Mesodermal cell (in vitro differentiated cells): Measurements from ENCODE around the gene PGBD5. TPM values are rescaled to one million over a fixed set of nuclear protein-coding genes. Genes with fewer than 3 reads are reported as not detected.
"Not testable (repeated sequence)": the region's sequence is repeated elsewhere in the genome, so short reads cannot be mapped to it uniquely, and the experiment has no call there.

Experiments
- H3K27ac ChIP-seq: 2 replicates; pipeline ENCODE4 v1.7.0; 2013; ENCODE audit warnings: mild to moderate bottlenecking, low read depth, low read length, moderate library complexity; ENCODE audit not compliant: severe bottlenecking
- H3K36me3 ChIP-seq: 2 replicates; pipeline ENCODE4 v1.7.1; 2013; ENCODE audit warnings: mild to moderate bottlenecking, low read length, moderate library complexity; ENCODE audit not compliant: control insufficient read depth, insufficient read depth
- H3K4me1 ChIP-seq: one replicate; pipeline ENCODE4 v1.7.1; 2013; ENCODE audit warnings: mild to moderate bottlenecking, low read length; ENCODE audit not compliant: insufficient read depth, control insufficient read depth, poor library complexity, severe bottlenecking
- H3K4me3 ChIP-seq: 2 replicates; pipeline ENCODE4 v1.7.0; 2013; ENCODE audit warnings: low read length, control low read depth, mild to moderate bottlenecking; ENCODE audit not compliant: insufficient read depth, poor library complexity, severe bottlenecking; ENCODE audit errors: extremely low read depth
- H3K9me3 ChIP-seq: 2 replicates; pipeline ENCODE4 v1.7.1; 2013; ENCODE audit warnings: mild to moderate bottlenecking, low read length, moderate library complexity; ENCODE audit not compliant: control insufficient read depth
- WGBS, 2 experiments: methylation state at CpG; one replicate each; pipeline ENCODE4 v1.1.5; 2013; ENCODE audit warnings: missing lambda C conversion rate in 2 of 2; ENCODE audit not compliant: insufficient coverage in 2 of 2; 5-methylcytosine and 5-hydroxymethylcytosine counted together
- polyA plus RNA-seq, 2 experiments: library from polyadenylated mRNA; stranded (reverse); fragments of 50-300 nt; gene quantifications; one replicate each; pipeline ENCODE4 v1.2.3, GENCODE V29; 2013

PGBD5 gene, protein sequence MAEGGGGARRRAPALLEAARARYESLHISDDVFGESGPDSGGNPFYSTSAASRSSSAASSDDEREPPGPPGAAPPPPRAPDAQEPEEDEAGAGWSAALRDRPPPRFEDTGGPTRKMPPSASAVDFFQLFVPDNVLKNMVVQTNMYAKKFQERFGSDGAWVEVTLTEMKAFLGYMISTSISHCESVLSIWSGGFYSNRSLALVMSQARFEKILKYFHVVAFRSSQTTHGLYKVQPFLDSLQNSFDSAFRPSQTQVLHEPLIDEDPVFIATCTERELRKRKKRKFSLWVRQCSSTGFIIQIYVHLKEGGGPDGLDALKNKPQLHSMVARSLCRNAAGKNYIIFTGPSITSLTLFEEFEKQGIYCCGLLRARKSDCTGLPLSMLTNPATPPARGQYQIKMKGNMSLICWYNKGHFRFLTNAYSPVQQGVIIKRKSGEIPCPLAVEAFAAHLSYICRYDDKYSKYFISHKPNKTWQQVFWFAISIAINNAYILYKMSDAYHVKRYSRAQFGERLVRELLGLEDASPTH
- polyA plus RNA-seq (2013, experiment 1 of 2): 1.7 TPM
- 1.8 TPM for polyA plus RNA-seq (2013, experiment 2 of 2)

DNA sequence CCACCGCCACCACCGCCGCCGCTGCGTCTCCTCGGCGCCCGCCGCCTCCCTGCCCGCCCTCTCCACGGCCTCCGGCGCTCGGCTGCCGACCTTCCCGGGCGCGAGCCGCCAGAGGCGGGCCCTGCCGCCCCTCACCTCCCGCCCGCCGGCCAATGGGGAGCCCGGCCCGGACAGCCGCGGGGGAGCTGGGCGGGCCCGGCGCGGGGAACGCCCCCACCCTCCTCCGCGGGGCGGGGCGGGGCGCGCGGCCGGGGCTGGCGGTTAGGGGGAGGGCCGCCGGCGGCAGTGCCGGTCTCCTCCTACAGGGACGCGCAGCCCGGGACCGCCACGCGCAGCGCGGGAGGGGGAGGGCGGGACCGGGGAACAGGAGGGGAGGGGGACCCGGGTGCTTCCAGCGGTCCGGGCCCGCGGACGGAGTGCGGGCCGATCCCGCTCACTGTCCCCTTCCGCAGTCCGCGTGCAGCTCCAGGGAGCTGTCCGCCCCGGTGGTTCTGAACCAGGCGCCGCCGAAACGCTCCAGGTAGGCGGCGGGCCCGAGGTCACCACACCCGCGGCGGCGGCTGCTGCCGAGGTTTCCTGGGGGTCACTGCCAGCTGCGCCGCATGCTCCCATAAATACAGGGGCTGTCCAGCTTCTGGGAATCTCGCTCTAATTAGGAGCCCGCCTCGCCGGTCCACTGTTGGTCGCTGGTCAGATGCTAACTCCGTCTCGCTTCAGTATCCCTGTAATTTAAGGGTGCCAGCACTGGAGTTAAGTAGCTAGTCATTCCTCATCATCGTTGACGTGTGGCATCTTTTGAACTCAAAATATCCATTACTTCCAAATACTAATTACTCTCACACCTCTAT lies at the start of gene PGBD5:
PGBD5 (minus strand) TSS at position 87 of the 848 bp plus-strand sequence. CDS start 404 bp downstream, outside the sequence.
- peaks cover 11% of the 10 kb centered on the region for H3K4me1 ChIP-seq
- no peaks in the 10 kb centered on the region for H3K9me3 ChIP-seq
- H3K4me3 ChIP-seq: peak within 1 kb of the TSS; percentile 38
- WGBS, 2 experiments: 1 to 3% methylated on average over 47 to 60 of the region's 93 CpGs
- H3K36me3 ChIP-seq: no peaks in the 10 kb centered on the region
- no peak within 1 kb of the TSS for H3K27ac ChIP-seq

DNA sequence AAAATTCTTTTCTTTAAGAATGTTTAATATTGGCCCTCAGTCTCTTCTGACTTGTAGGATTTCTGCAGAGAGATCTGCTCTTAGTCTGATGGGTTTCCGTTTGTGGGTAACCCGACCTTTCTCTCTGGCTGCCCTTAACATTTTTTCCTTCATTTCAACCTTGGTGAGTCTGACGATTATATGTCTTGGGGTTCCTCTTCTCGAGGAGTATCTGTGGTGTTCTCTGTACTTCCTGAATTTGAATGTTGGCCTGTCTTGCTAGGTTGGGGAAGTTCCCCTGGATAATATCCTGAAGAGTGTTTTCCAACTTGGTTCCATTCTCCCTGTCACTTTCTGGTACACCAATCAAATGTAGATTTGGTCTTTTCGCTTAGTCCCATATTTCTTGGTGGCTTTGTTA lies 48.8 kb upstream of the PGBD5 start:
- not testable (repeated sequence) for H3K27ac ChIP-seq

GRCh38 chr1:230470750-230471149 lies 44.6 kb upstream of the PGBD5 start:
- no CpG with 5 or more reads among the region's 1 CpG for WGBS, 2 experiments
- not testable (repeated sequence) for H3K4me1 ChIP-seq, H3K36me3 ChIP-seq, H3K9me3 ChIP-seq, H3K27ac ChIP-seq, H3K4me3 ChIP-seq

More for the DNA sequence above, 48.8 kb upstream of the PGBD5 start:
- not testable (repeated sequence) for H3K9me3 ChIP-seq, H3K36me3 ChIP-seq, H3K4me3 ChIP-seq, H3K4me1 ChIP-seq
- 100% methylated on average over 1 of the region's 5 CpGs; no CpG with 5 or more reads in 1 of the 2 experiments for WGBS, 2 experiments

DNA sequence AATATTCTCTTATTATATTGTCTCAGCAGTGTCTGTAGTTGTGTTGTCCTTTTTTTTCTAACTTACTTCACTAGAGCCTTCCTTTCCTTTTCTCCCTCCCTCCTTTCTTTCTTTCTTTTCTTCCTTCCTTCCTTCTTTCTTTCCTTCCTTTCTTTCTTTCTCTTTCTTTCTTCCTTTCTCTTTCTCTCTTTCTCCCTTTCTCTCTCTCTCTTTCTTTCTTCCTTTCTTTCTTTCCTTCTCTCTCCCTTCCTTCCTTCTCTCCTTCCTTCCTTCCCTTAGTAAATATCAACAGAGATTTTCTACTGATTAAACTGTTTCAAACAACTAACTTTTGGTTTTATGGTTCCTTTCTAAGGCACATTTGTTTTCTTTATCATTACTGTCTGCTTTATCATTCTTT lies 43.1 kb upstream of the PGBD5 start:
- H3K9me3 ChIP-seq: no peaks in the 10 kb centered on the region
- H3K4me1 ChIP-seq: peaks cover 3% of the 10 kb centered on the region
- H3K27ac ChIP-seq: no peak overlapping the region
- H3K36me3 ChIP-seq: no peaks in the 10 kb centered on the region
- no peak overlapping the region for H3K4me3 ChIP-seq

DNA sequence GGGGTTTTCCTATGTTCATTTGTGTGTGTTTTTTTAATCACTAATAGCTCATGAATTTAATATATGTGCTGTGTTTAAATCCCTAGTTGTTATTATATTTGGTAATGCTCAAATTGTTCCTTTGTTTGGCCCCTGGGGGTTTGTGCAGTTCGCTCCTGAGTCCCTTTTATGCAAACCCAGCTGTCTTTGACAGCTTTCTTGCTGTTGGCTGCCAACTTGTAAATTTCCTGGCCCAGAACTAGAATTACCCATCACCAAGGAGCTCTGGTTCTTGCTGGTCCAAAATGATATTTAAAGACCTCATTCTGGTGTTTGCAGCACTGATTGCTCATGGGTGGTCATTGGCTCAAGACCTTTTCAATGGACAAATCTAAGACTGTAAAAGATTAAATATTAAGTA lies 39.6 kb upstream of the PGBD5 start:
- H3K27ac ChIP-seq: no peak overlapping the region

DNA sequence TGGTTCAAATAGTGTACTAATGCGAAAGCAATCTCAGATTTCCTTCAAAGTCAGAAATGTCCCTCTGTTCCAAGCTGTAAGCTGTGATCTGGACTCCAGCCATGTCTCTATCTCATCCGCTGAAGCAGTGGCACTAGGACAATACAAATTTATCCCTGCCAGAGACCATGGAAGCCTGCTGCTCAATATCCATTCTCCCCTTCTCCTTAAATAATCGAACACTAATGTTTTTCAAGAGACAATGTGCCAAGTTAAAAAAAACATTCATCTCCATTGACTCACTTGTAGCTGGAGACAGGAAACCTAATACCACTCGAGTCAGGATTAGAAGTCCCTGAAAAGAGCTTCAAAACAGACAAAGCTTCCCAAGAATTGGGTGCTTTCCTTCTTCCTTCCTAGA lies 38.5 kb upstream of the PGBD5 start:
- Histone ChIP-seq H3K9me3 (no peaks in the 10 kb centered on the region), H3K4me3 (no peak overlapping the region), H3K4me1 (peaks cover 3% of the 10 kb centered on the region), H3K27ac (no peak overlapping the region), H3K36me3 (no peaks in the 10 kb centered on the region)
- WGBS, 2 experiments: 77 to 85% methylated on average over 4 of the region's 4 CpGs

More for the DNA sequence above, 39.6 kb upstream of the PGBD5 start:
- Histone ChIP-seq H3K9me3 (no peaks in the 10 kb centered on the region), H3K36me3 (no peaks in the 10 kb centered on the region), H3K4me3 (no peak overlapping the region), H3K4me1 (peaks cover 3% of the 10 kb centered on the region)
- 86 to 100% methylated on average over 1 of the region's 1 CpG for WGBS, 2 experiments

DNA sequence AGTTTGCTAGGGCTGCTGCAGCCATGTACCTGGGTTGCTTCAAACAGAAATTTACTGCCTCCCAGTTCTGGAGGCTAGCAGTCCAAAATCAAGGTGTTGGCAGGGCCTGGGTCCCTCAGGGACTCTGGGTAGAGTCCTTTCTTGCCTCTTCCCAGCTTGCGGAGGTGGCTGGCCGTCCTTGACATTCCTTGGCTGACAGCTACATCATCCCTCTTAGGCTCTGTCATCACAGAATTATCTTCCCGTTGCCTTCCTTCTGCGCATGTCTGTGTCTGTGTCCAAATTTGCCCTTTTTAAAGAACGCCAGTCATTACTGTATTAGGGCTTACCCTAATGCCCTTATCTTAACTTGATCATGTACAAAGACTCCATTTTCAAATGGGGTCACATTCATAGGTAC lies 37.6 kb upstream of the PGBD5 start:
- H3K36me3 ChIP-seq: no peaks in the 10 kb centered on the region
- H3K9me3 ChIP-seq: no peaks in the 10 kb centered on the region
- no peak overlapping the region for H3K4me3 ChIP-seq
- 86 to 88% methylated on average over 5 of the region's 5 CpGs for WGBS, 2 experiments
- H3K27ac ChIP-seq: no peak overlapping the region
- peaks cover 8% of the 10 kb centered on the region for H3K4me1 ChIP-seq

GRCh38 chr1:230463326-230463725 lies 37.2 kb upstream of the PGBD5 start:
- H3K9me3 ChIP-seq: no peaks in the 10 kb centered on the region
- H3K27ac ChIP-seq: no peak overlapping the region
- H3K4me3 ChIP-seq: no peak overlapping the region
- 80% methylated on average over 2 of the region's 2 CpGs; no CpG with 5 or more reads in 1 of the 2 experiments for WGBS, 2 experiments
- H3K36me3 ChIP-seq: no peaks in the 10 kb centered on the region
- peaks cover 12% of the 10 kb centered on the region for H3K4me1 ChIP-seq

- H3K4me1 ChIP-seq: peaks cover 12% of the 10 kb centered on the region
- H3K27ac ChIP-seq: no peak overlapping the region
Observed at GRCh38 chr1:230459465-230459864, 33.3 kb upstream of the PGBD5 start.

DNA sequence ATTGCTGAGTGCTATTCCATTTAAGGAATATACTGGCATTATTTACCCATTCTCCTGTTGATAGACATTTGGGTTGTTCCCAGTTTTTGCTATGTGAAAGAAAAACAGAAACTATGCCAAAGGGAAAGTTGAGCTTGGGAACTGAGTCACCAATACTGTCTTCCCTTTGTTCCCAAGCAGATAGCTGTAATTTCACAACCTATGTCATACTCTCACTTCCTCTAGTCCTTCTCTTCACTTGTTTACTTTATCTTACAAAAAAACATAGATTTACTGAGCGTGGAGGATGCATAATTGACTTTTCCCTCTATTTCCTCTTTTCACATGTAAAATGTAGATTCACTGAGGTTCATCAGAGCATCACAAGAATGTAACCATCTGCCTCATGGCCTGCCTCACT lies 32.4 kb upstream of the PGBD5 start:
- no CpG with 5 or more reads among the region's 1 CpG for WGBS, 2 experiments
- Histone ChIP-seq H3K36me3 (no peaks in the 10 kb centered on the region), H3K4me1 (peaks cover 12% of the 10 kb centered on the region), H3K27ac (no peak overlapping the region), H3K4me3 (no peak overlapping the region), H3K9me3 (no peaks in the 10 kb centered on the region)

More at GRCh38 chr1:230459465-230459864, 33.3 kb upstream of the PGBD5 start:
- WGBS, 2 experiments: 67 to 80% methylated on average over 4 of the region's 5 CpGs
- Histone ChIP-seq H3K36me3 (no peaks in the 10 kb centered on the region), H3K4me3 (no peak overlapping the region), H3K9me3 (no peaks in the 10 kb centered on the region)
